ENCODE measurements around the gene BOLL. TPM values are rescaled to one million over a fixed set of nuclear protein-coding genes. Genes with fewer than 3 reads are reported as not detected.
"Not testable (repeated sequence)": the region's sequence is repeated elsewhere in the genome, so short reads cannot be mapped to it uniquely, and the experiment has no call there.

The BOLL gene
- total RNA-seq, 4 donors from 2014 or later = not detected

DNA sequence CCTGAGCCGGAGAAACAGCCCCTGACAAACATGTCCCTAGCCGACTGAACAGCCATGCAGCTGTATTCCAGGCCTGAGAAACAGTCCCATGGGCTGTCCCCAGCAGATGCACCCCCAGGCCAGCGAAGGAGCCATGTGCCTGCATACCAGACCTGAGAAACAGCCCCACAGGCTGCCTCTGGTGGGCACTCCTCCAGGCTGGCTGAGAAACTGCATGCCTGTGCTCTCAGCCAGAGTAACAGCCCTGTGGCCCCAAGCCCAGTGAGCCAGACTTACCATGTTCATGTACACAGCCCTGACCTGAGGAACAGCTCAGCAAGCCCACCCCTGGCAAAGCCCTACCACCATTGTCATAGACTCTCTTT, 24.8 kb downstream of the BOLL start:
- 60% methylated on average over 1 of the region's 3 CpGs for WGBS
- DNase-seq (ENCODE audit: extremely low spot score) = no peak
- no peaks in the 10 kb centered on the region for H3K36me3 ChIP-seq
- no peak overlapping the region for H3K27ac ChIP-seq (replicated peaks in 1 of 4)
- no peaks in the 10 kb centered on the region for H3K4me1 ChIP-seq
- H3K9me3 ChIP-seq = peaks cover 0 to 17% (median 14%) of the 10 kb centered on the region in 4 donors
- no peaks in the 10 kb centered on the region for H3K27me3 ChIP-seq
- H3K4me3 ChIP-seq = no peak overlapping the region
- TF ChIP-seq POLR2A (IDR thresholded peaks at IDR 0.05; ENCODE audit: low read depth) (no peak), POLR2AphosphoS5 (IDR thresholded peaks at IDR 0.05) (no peak), EP300 (IDR thresholded peaks at IDR 0.05) (no peak)
- TF ChIP-seq, protein P1, sequence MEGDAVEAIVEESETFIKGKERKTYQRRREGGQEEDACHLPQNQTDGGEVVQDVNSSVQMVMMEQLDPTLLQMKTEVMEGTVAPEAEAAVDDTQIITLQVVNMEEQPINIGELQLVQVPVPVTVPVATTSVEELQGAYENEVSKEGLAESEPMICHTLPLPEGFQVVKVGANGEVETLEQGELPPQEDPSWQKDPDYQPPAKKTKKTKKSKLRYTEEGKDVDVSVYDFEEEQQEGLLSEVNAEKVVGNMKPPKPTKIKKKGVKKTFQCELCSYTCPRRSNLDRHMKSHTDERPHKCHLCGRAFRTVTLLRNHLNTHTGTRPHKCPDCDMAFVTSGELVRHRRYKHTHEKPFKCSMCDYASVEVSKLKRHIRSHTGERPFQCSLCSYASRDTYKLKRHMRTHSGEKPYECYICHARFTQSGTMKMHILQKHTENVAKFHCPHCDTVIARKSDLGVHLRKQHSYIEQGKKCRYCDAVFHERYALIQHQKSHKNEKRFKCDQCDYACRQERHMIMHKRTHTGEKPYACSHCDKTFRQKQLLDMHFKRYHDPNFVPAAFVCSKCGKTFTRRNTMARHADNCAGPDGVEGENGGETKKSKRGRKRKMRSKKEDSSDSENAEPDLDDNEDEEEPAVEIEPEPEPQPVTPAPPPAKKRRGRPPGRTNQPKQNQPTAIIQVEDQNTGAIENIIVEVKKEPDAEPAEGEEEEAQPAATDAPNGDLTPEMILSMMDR (IDR thresholded peaks at IDR 0.05) = no peak
- intact Hi-C loops (cut with DNase I) = no loop called here

DNA sequence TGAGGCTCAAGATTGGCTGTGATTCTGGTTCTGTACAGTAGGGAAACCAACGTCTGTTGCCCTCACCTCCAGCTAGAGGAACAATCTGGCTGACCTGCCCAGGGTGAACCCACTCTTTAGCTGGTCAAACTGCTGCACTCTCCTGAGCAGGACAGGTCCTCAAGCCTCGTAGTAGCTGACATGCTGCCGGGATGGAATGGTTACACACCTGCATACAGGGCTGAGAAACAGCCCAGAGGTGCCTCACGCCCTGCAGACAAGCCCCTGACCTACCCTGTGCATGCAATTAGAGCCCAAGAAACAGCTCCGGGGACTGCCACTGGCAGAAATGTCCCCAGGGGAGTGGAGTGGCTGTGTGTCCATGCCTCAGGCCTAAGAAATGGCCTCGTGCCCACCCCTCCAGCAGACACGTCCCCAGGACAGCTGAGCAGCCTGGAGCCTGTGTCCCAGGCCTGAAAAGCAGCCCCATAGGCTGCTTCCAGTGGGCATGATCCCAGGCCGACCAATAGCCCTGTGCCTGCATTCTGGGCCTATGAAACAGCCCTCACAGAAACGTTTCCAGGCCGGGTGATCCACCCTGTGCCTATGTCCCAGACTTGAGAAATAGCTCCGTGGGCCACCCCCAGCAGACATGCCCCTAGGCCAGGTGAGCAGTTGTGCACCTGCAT, 25.4 kb downstream of the BOLL start:
- DNase-seq (ENCODE audit: extremely low spot score) = no peak
- 82% methylated on average over 4 of the region's 11 CpGs for WGBS

DNA sequence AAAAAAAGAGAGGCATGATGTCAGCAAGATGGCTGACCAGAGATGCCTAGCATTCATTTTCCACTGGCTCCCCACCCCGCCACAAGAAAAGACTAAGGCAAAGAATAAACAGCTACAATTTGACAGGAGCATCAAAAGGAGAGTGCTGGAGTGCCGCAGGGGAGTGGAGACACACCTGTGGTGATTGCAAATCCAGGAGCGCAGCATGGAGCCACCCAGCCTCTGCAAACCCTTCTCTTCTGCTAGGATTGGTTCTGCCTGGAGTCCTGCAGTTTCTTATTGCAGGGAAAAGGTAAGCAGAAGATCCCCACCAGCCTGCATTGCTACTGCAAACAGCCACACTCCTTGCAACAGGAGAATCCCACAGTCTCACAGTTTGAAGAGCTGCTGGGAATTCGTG, 26.1 kb downstream of the BOLL start:
- TF ChIP-seq EP300 (IDR thresholded peaks at IDR 0.05) = no peak
- no peak for TF ChIP-seq POLR2AphosphoS5 (IDR thresholded peaks at IDR 0.05)
- TF ChIP-seq, protein P1 (IDR thresholded peaks at IDR 0.05) = no peak
- TF ChIP-seq POLR2A (IDR thresholded peaks at IDR 0.05; ENCODE audit: low read depth) = no peak
- Histone ChIP-seq H3K27ac (replicated peaks in 1 of 4) (no peak overlapping the region), H3K36me3 (no peaks in the 10 kb centered on the region), H3K4me3 (no peak overlapping the region), H3K9me3 (peaks cover 0 to 17% (median 14%) of the 10 kb centered on the region in 4 donors), H3K27me3 (no peaks in the 10 kb centered on the region), H3K4me1 (no peaks in the 10 kb centered on the region)
- 51% methylated on average over 3 of the region's 4 CpGs for WGBS
- no peak for DNase-seq (ENCODE audit: extremely low spot score)
- intact Hi-C loops (cut with DNase I) = no loop called here

More for the DNA sequence above, 25.4 kb downstream of the BOLL start:
- H3K4me3 ChIP-seq = no peak overlapping the region
- intact Hi-C loops (cut with DNase I) = no loop called here
- no peaks in the 10 kb centered on the region for H3K27me3 ChIP-seq
- H3K4me1 ChIP-seq = no peaks in the 10 kb centered on the region
- H3K36me3 ChIP-seq = no peaks in the 10 kb centered on the region
- no peak overlapping the region for H3K27ac ChIP-seq (replicated peaks in 1 of 4)
- no peak for TF ChIP-seq POLR2AphosphoS5 (IDR thresholded peaks at IDR 0.05)
- no peak for TF ChIP-seq EP300 (IDR thresholded peaks at IDR 0.05)
- TF ChIP-seq, protein P1 (IDR thresholded peaks at IDR 0.05) = no peak
- TF ChIP-seq POLR2A (IDR thresholded peaks at IDR 0.05; ENCODE audit: low read depth) = no peak
- H3K9me3 ChIP-seq = peaks cover 0 to 17% (median 14%) of the 10 kb centered on the region in 4 donors

DNA sequence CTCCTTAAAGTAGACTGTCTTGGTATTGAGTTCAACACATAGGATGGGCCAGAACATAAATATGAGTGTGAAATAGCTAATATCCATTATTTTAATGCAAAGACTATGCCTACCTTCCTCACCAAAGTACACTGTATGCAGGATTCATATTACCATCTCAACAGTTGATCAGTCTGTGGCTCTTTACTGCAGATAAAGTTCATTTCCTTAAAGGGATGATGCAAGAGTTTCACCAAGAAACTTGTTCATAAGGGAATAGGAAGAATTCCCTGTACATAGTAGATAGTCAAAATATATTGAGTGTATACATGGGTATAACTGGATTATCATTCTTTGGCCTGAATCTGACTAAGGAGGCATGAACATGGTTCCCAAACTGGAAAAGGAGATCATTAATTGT, 44.9 kb downstream of the BOLL start:
- no peak overlapping the region for H3K4me3 ChIP-seq
- no peaks in the 10 kb centered on the region for H3K27me3 ChIP-seq
- no peaks in the 10 kb centered on the region for H3K36me3 ChIP-seq
- DNase-seq (ENCODE audit: extremely low spot score) = no peak
- no peak overlapping the region for H3K27ac ChIP-seq (replicated peaks in 1 of 4)
- TF ChIP-seq EP300 (IDR thresholded peaks at IDR 0.05) (no peak), POLR2AphosphoS5 (IDR thresholded peaks at IDR 0.05) (no peak), POLR2A (IDR thresholded peaks at IDR 0.05; ENCODE audit: low read depth) (no peak)
- TF ChIP-seq, protein P1 (IDR thresholded peaks at IDR 0.05) = no peak
- no peaks in the 10 kb centered on the region for H3K4me1 ChIP-seq
- no peaks in the 10 kb centered on the region for H3K9me3 ChIP-seq
- intact Hi-C loops (cut with DNase I) = no loop called here

DNA sequence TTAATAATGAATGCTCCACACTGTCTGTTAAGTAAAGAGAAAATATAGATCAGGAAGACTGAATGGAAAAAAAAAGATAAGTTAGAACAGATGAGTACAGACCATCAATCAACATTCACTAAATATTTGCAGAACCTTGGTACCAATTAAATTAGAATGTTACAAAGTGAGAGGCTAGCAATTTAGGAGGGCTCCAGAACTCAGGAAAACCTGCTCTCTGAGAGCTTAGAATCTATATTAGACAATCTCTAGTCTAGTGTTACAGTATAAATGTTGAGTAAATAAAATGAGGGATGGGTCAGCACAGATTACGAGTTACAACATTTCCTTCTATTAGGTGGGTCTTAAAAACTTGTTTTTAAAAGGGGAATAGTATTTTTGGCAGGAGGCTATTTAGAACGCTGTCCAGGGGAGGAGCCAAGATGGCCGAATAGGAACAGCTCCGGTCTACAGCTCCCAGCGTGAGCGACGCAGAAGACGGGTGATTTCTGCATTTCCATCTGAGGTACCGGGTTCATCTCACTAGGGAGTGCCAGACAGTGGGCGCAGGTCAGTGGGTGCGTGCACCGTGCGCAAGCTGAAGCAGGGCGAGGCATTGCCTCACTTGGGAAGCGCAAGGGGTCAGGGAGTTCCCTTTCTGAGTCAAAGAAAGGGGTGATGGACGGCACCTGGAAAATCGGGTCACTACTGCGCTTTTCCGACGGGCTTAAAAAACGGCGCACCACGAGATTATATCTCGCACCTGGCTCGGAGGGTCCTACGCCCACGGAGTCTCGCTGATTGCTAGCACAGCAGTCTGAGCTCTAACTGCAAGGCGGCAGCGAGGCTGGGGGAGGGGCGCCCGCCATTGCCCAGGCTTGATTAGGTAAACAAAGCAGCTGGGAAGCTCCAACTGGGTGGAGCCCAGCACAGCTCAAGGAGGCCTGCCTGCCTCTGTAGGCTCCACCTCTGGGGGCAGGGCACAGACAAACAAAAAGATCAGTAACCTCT, 56.3 kb downstream of the BOLL start:
- H3K27me3 ChIP-seq; H3K9me3 ChIP-seq; H3K36me3 ChIP-seq; intact Hi-C loops (cut with DNase I); H3K27ac ChIP-seq (replicated peaks in 1 of 4); H3K4me3 ChIP-seq; H3K4me1 ChIP-seq; DNase-seq (ENCODE audit: extremely low spot score): not testable (repeated sequence)
- WGBS = 93% methylated on average over 25 of the region's 32 CpGs
